Measurements from ENCODE around the gene IL10RA. TPM values are rescaled to one million over a fixed set of nuclear protein-coding genes. Genes with fewer than 3 reads are reported as not detected.

Gene IL10RA
- total and polyA plus RNA-seq, 9 of the 15 experiments (the other 6 are each of a cell fraction or from before 2014, with no cell fraction given) = 0.17 to 17.3 (median 2.9) TPM

GRCh38 chr11:117993988-117994745 is 8.0 kb downstream of the IL10RA start:
- no peak for TF ChIP-seq ZNF696 (CRISPR knock-in tag; conservative IDR thresholded peaks at IDR 0.05)
- peak; percentile 63 for TF ChIP-seq BHLHE40 (IDR thresholded peaks at IDR 0.05; ENCODE audit: low read length)
- TF ChIP-seq ZNF133 (CRISPR knock-in tag; IDR thresholded peaks at IDR 0.05) = no peak
- peak; percentile 87 for TF ChIP-seq PKNOX1 (IDR thresholded peaks at IDR 0.05)
- peak; percentile 98 for TF ChIP-seq ZNF12 (CRISPR knock-in tag; IDR thresholded peaks at IDR 0.05)
- peak; percentile 54 for TF ChIP-seq WHSC1 (IDR thresholded peaks at IDR 0.05; ENCODE audit: low read length)
- no peak for TF ChIP-seq HES1 (IDR thresholded peaks at IDR 0.05; ENCODE audit: low read depth)
- POLR2A ChIA-PET = interaction anchor here (0.6 to 2.4 kb wide), 5 partner anchors 8 to 19 kb away, joined by 3 to 6 read pairs (median 4); partner anchors contain the start of gene IL10RA
- CTCF ChIA-PET (ENCODE audit: low intra/inter-chr PET ratio) = no interaction called here
- Histone ChIP-seq H3K9me3 (replicated peaks; ENCODE audit: control insufficient read depth, insufficient read depth, low read depth, low read length) (no peaks in the 10 kb centered on the region), H3K79me2 (ENCODE audit: control insufficient read depth, insufficient read depth, low read length) (no peaks in the 10 kb centered on the region), H3K36me3 (ENCODE audit: control insufficient read depth, insufficient read depth, low read length) (peaks cover 23% of the 10 kb centered on the region; the same call in 2 of the 3 replicates), H3K4me2 (ENCODE audit: insufficient read depth, low read length) (no peak overlapping the region), H3K4me3 (no peak overlapping the region), H3K9me1 (ENCODE audit: control insufficient read depth, insufficient read depth, low read length) (no peaks in the 10 kb centered on the region), H3K9ac (ENCODE audit: insufficient read depth in 1 of 2, low read depth in 2 of 2, low read length in 2 of 2) (0 out of 4 replicates have a peak overlapping the region, but pooled peaks of 1 of the 2 experiments have one; percentile 1), H2AFZ (ENCODE audit: low read depth, low read length) (no peak overlapping the region), H3K27me3 (ENCODE audit: control insufficient read depth in 2 of 2, insufficient read depth in 2 of 2, low read length in 2 of 2) (no peaks in the 10 kb centered on the region), H4K20me1 (replicated peaks; ENCODE audit: control insufficient read depth, insufficient read depth, low read length) (no peaks in the 10 kb centered on the region), H3K27ac (ENCODE audit: extremely low read depth, low read depth, low read length) (no peak overlapping the region), H3K4me1 (replicated peaks in 1 of 2; ENCODE audit: control insufficient read depth in 2 of 2, insufficient read depth in 2 of 2, low read length in 2 of 2) (peaks cover 5 to 6% of the 10 kb centered on the region in 2 experiments; a peak in 3 of 5 replicates)
- in situ Hi-C loops (cut with MboI) (no loop called here), intact Hi-C loops (cut with micrococcal nuclease) (no loop called here)
- whole genome bisulfite sequencing (ENCODE audit: insufficient coverage, low coverage, missing lambda C conversion rate) = 56% methylated on average over 9 of the region's 9 CpGs
- BruUV-seq (replicated peaks) = no TSS peak
- DNase-seq (ENCODE audit: extremely low read depth in 1 of 4, low spot score in 3 of 4) (peak in 1 of 4 experiments; percentile 41), ATAC-seq (peak; percentile 66), FAIRE-seq (no peak)
